Natural killer cell (primary cell): ENCODE data around the gene MCF2L. TPM values are rescaled to one million over a fixed set of nuclear protein-coding genes. Genes with fewer than 3 reads are reported as not detected.
A peak's percentile ranks its signal among the peaks of the same experiment; 100 is the strongest.

Experiments
- ATAC-seq, 3 donors: fragments of 150-1000 bp in 2 of 3; fragments of 200-7000 bp in 1 of 3; cut with Tn5 transposase; 1 replicate in 1 of 3; 2 replicates in 2 of 3; pipeline ENCODE4 v1.10.0; 2021; ENCODE audit warnings: mild to moderate bottlenecking in 2 of 3, moderate library complexity in 2 of 3
- DNase-seq, 2 donors: peaks; one replicate each; pipeline versions ENCODE4 v3.0.0 to v3.0.0-alpha.2; 2013 to 2021; ENCODE audit warnings: mixed read lengths in 1 of 2
- H3K27ac ChIP-seq: one replicate; pipeline ENCODE4 v1.5.1; 2013; ENCODE audit warnings: mild to moderate bottlenecking, low read length
- H3K27me3 ChIP-seq: one replicate; pipeline ENCODE4 v1.6.1; 2013; ENCODE audit warnings: low read length; ENCODE audit not compliant: control insufficient read depth, insufficient read depth
- H3K36me3 ChIP-seq: one replicate; pipeline ENCODE4 v1.6.1; 2013; ENCODE audit warnings: low read length; ENCODE audit not compliant: control insufficient read depth, insufficient read depth
- H3K4me1 ChIP-seq: one replicate; pipeline ENCODE4 v1.6.1; 2013; ENCODE audit warnings: low read length; ENCODE audit not compliant: control insufficient read depth, insufficient read depth
- H3K4me3 ChIP-seq: one replicate; pipeline ENCODE4 v1.5.1; 2013; ENCODE audit warnings: low read length
- H3K9me3 ChIP-seq: one replicate; pipeline ENCODE4 v1.6.1; 2013; ENCODE audit warnings: low read length; ENCODE audit not compliant: control insufficient read depth, insufficient read depth
- H3K27ac Mint-ChIP-seq, 2 donors: one replicate each; pipeline ENCODE4 v1.8.0; 2022; ENCODE audit warnings: mild to moderate bottlenecking in 2 of 2, mixed read lengths in 2 of 2, moderate library complexity in 1 of 2
- H3K27me3 Mint-ChIP-seq, 2 donors: one replicate each; pipeline ENCODE4 v1.8.0; 2022; ENCODE audit warnings: low read depth in 2 of 2, mixed read lengths in 2 of 2
- H3K36me3 Mint-ChIP-seq: one replicate; pipeline ENCODE4 v1.8.0; 2022; ENCODE audit warnings: mixed read lengths
- H3K4me1 Mint-ChIP-seq, 2 donors: one replicate each; pipeline ENCODE4 v1.8.0; 2022; ENCODE audit warnings: mixed read lengths in 2 of 2
- H3K4me3 Mint-ChIP-seq: one replicate; pipeline ENCODE4 v1.8.0; 2022; ENCODE audit warnings: mild to moderate bottlenecking, moderate library complexity, mixed read lengths
- H3K9me3 Mint-ChIP-seq, 2 donors: one replicate each; pipeline ENCODE4 v1.8.0; 2022; ENCODE audit warnings: mixed read lengths in 2 of 2
- WGBS: methylation state at CpG from one replicate; pipeline ENCODE4 v1.1.7; 2013; ENCODE audit warnings: missing lambda C conversion rate; ENCODE audit not compliant: insufficient coverage; 5-methylcytosine and 5-hydroxymethylcytosine counted together
- intact Hi-C: fragments of 100-400 bp; cut with micrococcal nuclease; formaldehyde crosslinking; loops from one replicate; pipeline ENCODE4 v1.14.2; 2022
- total RNA-seq, 4 donors: library from RNA; stranded (reverse); fragments of 120-200 nt in 1 of 4; gene quantifications; one replicate each; pipeline versions ENCODE4 v1.2.3 to v1.2.4, GENCODE V29; 2013 to 2022
- TF ChIP-seq, protein P1 (sequence below): fragments of 200-600 bp; IDR thresholded peaks from one replicate; pipeline ENCODE4 v1.8.0; 2022; ENCODE audit warnings: antibody characterized with exemption

The MCF2L gene
- total RNA-seq, 3 donors from 2014 or later (not counting 1 experiment from before 2014, with no cell fraction given) = 1.7 to 3.0 (median 3.0) TPM

DNA sequence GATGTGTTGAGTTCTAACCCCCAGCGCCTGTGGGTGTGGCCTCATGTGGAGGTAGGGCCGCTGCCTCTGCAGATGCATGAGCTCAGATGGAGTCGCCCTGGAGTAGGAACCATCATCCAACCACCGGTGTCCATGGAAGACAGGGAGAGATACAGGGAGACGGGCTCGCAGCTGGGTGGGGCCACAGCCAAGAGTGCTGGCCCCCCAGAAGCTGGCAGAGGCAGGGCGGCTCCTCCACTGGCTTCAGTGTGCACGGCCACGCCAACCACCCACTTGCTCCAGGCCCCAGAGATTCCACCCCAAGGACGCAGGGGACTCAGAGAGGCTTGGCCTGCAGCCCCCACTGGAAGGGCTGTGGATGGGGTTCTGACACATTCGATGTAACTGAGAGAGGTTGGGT, 5.4 kb upstream of the MCF2L start:
- Histone ChIP-seq H3K4me3 (no peak overlapping the region), H3K27me3 (no peaks in the 10 kb centered on the region), H3K36me3 (no peaks in the 10 kb centered on the region), H3K27ac (no peak overlapping the region), H3K4me1 (peaks cover 5% of the 10 kb centered on the region), H3K9me3 (no peaks in the 10 kb centered on the region)
- Mint-ChIP-seq H3K4me1 (peaks cover 0 to 12% of the 10 kb centered on the region in 2 donors), H3K27me3 (peaks cover 0 to 3% of the 10 kb centered on the region in 2 donors), H3K27ac (no peak overlapping the region), H3K36me3 (no peaks in the 10 kb centered on the region), H3K4me3 (no peak overlapping the region), H3K9me3 (no peaks in the 10 kb centered on the region)
- TF ChIP-seq, protein P1, sequence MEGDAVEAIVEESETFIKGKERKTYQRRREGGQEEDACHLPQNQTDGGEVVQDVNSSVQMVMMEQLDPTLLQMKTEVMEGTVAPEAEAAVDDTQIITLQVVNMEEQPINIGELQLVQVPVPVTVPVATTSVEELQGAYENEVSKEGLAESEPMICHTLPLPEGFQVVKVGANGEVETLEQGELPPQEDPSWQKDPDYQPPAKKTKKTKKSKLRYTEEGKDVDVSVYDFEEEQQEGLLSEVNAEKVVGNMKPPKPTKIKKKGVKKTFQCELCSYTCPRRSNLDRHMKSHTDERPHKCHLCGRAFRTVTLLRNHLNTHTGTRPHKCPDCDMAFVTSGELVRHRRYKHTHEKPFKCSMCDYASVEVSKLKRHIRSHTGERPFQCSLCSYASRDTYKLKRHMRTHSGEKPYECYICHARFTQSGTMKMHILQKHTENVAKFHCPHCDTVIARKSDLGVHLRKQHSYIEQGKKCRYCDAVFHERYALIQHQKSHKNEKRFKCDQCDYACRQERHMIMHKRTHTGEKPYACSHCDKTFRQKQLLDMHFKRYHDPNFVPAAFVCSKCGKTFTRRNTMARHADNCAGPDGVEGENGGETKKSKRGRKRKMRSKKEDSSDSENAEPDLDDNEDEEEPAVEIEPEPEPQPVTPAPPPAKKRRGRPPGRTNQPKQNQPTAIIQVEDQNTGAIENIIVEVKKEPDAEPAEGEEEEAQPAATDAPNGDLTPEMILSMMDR = no peak
- intact Hi-C loops = no loop called here
- WGBS = 91% methylated on average over 11 of the region's 11 CpGs
- no peak for DNase-seq
- ATAC-seq = no peak

DNA sequence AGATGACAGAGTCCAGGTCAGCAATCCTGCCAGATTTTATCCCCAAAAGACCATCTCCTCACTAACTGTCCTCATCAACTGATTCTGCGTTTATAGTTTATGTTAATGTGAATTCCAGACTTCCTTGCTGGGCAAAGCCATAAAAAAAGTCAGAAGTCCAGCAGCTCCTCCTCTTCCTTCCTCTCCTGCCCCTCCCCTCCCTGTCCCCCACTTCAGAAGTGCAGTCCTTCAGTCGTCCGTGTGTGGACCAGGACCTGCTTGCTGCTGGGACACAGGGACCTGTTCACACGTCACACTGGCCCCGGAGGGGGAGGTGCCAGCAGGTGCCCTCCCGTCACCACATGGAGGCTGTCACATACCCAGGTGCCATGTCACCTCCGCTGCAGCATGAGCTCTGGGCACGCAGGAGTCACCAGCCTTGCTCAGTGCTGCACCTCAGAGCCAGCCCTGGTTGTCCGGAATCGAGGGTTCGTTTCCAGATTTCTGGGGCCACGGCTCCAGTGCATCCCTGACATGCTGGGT, 4.0 kb upstream of the MCF2L start:
- H3K27me3 ChIP-seq = no peaks in the 10 kb centered on the region
- no peaks in the 10 kb centered on the region for H3K9me3 Mint-ChIP-seq
- peaks cover 14% of the 10 kb centered on the region for H3K4me1 ChIP-seq
- peak overlapping the region in 1 of 2 donors; percentile 44 for H3K27ac Mint-ChIP-seq
- no peak overlapping the region for H3K4me3 ChIP-seq
- peaks cover 10 to 23% of the 10 kb centered on the region in 2 donors for H3K4me1 Mint-ChIP-seq
- H3K36me3 Mint-ChIP-seq = no peaks in the 10 kb centered on the region
- no peak for ATAC-seq
- H3K27ac ChIP-seq = no peak overlapping the region
- 63% methylated on average over 12 of the region's 12 CpGs for WGBS
- peaks cover 9 to 10% of the 10 kb centered on the region in 2 donors for H3K27me3 Mint-ChIP-seq
- H3K4me3 Mint-ChIP-seq = no peak overlapping the region
- H3K9me3 ChIP-seq = no peaks in the 10 kb centered on the region
- intact Hi-C loops = no loop called here
- H3K36me3 ChIP-seq = no peaks in the 10 kb centered on the region
- DNase-seq = peak in 1 of 2 donors; percentile 17
- TF ChIP-seq, protein P1 = no peak

DNA sequence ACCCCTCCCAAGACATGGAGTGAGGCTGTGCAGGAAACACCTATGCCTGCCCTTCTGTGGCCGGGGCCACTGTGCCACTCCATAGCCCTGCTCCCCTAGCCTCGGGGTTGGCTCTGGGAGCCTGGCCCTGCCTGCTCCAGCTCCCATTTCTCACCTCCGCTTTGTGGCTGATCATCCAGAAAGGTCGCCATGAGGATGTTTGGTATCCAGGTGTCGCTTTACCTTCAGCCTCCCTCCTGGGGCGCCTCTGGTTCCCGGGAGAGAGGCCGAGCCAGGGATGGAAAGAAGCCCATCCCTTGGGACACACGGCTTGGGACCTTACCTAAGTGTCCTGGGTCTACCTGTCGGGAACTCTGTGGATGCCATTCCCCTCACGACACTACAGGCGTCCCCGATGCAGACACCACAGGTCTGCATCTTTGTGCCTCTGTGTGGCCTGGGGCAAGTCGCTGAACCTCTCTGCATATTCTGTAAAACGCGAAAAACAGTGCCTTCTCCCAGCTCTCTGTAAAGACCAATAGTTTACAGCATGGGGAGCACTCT, 3.4 kb upstream of the MCF2L start:
- WGBS = 93% methylated on average over 16 of the region's 16 CpGs
- DNase-seq (no peak), ATAC-seq (no peak)
- Mint-ChIP-seq H3K9me3 (no peaks in the 10 kb centered on the region), H3K27me3 (peaks cover 15% of the 10 kb centered on the region in 2 donors), H3K36me3 (no peaks in the 10 kb centered on the region), H3K4me3 (no peak overlapping the region), H3K27ac (peak overlapping the region in 1 of 2 donors; percentile 44), H3K4me1 (peaks cover 14 to 24% of the 10 kb centered on the region in 2 donors)
- no peaks in the 10 kb centered on the region for H3K9me3 ChIP-seq
- no peaks in the 10 kb centered on the region for H3K36me3 ChIP-seq
- H3K4me1 ChIP-seq = peaks cover 14% of the 10 kb centered on the region
- H3K4me3 ChIP-seq = no peak overlapping the region
- intact Hi-C loops = no loop called here
- no peak overlapping the region for H3K27ac ChIP-seq
- H3K27me3 ChIP-seq = peaks cover 6% of the 10 kb centered on the region
- TF ChIP-seq, protein P1 = no peak

DNA sequence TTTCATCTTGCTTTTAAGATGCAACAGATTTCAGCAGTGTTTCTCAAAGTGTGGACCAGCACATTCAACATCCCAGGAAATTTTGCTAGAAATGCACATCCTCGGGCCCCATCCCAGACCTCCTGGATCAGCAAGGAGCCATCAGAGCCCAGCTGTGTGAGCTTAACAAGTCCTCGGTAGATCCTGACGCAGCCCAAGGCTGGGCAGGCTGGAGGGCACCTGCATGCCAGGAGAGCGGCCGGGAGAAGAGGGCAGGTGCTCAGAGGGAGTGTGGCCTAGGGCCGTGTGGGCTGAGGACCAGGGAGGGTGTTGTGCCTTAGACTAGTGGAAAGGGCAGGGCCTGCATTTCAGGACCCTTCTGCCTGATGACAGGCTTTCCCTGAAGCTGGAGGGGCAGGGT, 2.2 kb upstream of the MCF2L start:
- no peak for ATAC-seq
- Mint-ChIP-seq H3K36me3 (no peaks in the 10 kb centered on the region), H3K4me1 (peaks cover 14 to 24% of the 10 kb centered on the region in 2 donors), H3K4me3 (no peak overlapping the region), H3K9me3 (no peaks in the 10 kb centered on the region), H3K27ac (no peak overlapping the region), H3K27me3 (peaks cover 16 to 26% of the 10 kb centered on the region in 2 donors)
- H3K4me3 ChIP-seq = no peak overlapping the region
- H3K36me3 ChIP-seq = no peaks in the 10 kb centered on the region
- WGBS = 97% methylated on average over 6 of the region's 6 CpGs
- TF ChIP-seq, protein P1 = no peak
- no peaks in the 10 kb centered on the region for H3K9me3 ChIP-seq
- intact Hi-C loops = no loop called here
- peaks cover 8% of the 10 kb centered on the region for H3K27me3 ChIP-seq
- H3K4me1 ChIP-seq = peaks cover 14% of the 10 kb centered on the region
- H3K27ac ChIP-seq = no peak overlapping the region
- no peak for DNase-seq
